B cell (primary cell): Measurements from ENCODE around the gene EGFR. TPM values are rescaled to one million over a fixed set of nuclear protein-coding genes. Genes with fewer than 3 reads are reported as not detected.

Experiments used
- ATAC-seq: fragments of 200-7000 bp; cut with Tn5 transposase; one replicate; pipeline ENCODE4 v1.10.0; 2021; ENCODE audit warnings: low read depth, mild to moderate bottlenecking, moderate number of reproducible peaks, moderate library complexity
- CTCF ChIA-PET: fragments of 350-600 bp; sonication (Branson Sonifier 250); formaldehyde crosslinking; loops from one replicate; lab custom pipeline; 2021; ENCODE audit warnings: antibody characterized with exemption, inconsistent platforms; lab: Charles Lee
- POLR2A ChIA-PET: fragments of 350-600 bp; sonication (Branson Sonifier 250); formaldehyde crosslinking; loops from one replicate; lab custom pipeline; 2021; ENCODE audit warnings: antibody characterized with exemption; lab: Charles Lee
- DNase-seq: peaks from one replicate; pipeline ENCODE4 v3.0.0; 2013
- H2AFZ ChIP-seq: 2 replicates; pipeline ENCODE4 v1.6.1; 2012; ENCODE audit warnings: mild to moderate bottlenecking, low read depth, low read length; ENCODE audit not compliant: insufficient read depth, poor library complexity, severe bottlenecking
- H3K27ac ChIP-seq, 2 donors: 1 replicate in 1 of 2; 2 replicates in 1 of 2; pipeline ENCODE4 v1.5.1; 2012 to 2013; ENCODE audit warnings: low read length in 2 of 2, mild to moderate bottlenecking in 2 of 2, moderate library complexity in 1 of 2
- H3K27me3 ChIP-seq, 4 experiments: fragments of 200-600 bp in 1 of 4; sonication (generic) in 1 of 4; replicated peaks in 1 of 4; 1 replicate in 2 of 4; 2 replicates in 2 of 4; pipeline versions ENCODE4 v1.6.1 to v1.7.0; 2013 to 2016; ENCODE audit warnings: low read length in 3 of 4, mild to moderate bottlenecking in 2 of 4, mixed read lengths in 1 of 4, moderate library complexity in 1 of 4; ENCODE audit not compliant: insufficient read depth in 4 of 4, control insufficient read depth in 3 of 4; ENCODE audit errors: control extremely low read depth in 1 of 4
- H3K36me3 ChIP-seq, 2 experiments: replicated peaks in 1 of 2; 1 replicate in 1 of 2; 2 replicates in 1 of 2; pipeline versions ENCODE4 v1.6.1 to v1.7.1; 2013; ENCODE audit warnings: low read length in 1 of 2; ENCODE audit not compliant: insufficient read depth in 2 of 2, control insufficient read depth in 1 of 2; ENCODE audit errors: control extremely low read depth in 1 of 2, extremely low read depth in 1 of 2
- H3K4me1 ChIP-seq, 2 donors: fragments of 200-600 bp in 1 of 2; sonication (generic) in 1 of 2; 1 replicate in 1 of 2; 2 replicates in 1 of 2; pipeline versions ENCODE4 v1.5.1 to v1.6.1; 2013 to 2017; ENCODE audit warnings: low read length in 2 of 2; ENCODE audit not compliant: control insufficient read depth in 2 of 2, insufficient read depth in 2 of 2
- H3K4me2 ChIP-seq: replicated peaks from 2 replicates; pipeline ENCODE3; 2012; ENCODE audit warnings: mild to moderate bottlenecking, low read depth, low read length; ENCODE audit not compliant: poor library complexity, severe bottlenecking
- H3K4me3 ChIP-seq, 5 experiments: fragments of 200-600 bp in 1 of 5; sonication (generic) in 1 of 5; 1 replicate in 3 of 5; 2 replicates in 2 of 5; pipeline versions ENCODE4 v1.5.1 to v1.7.0; 2011 to 2016; ENCODE audit warnings: low read length in 4 of 5, mild to moderate bottlenecking in 4 of 5, low read depth in 2 of 5, control low read depth in 1 of 5, moderate library complexity in 1 of 5; ENCODE audit not compliant: insufficient read depth in 1 of 5; ENCODE audit errors: control extremely low read depth in 1 of 5, extremely low read depth in 1 of 5
- H3K79me2 ChIP-seq: fragments of 200-600 bp; sonication (generic); one replicate; pipeline ENCODE4 v1.6.0; 2016; ENCODE audit warnings: low read length; ENCODE audit not compliant: control insufficient read depth, insufficient read depth
- H3K9ac ChIP-seq: fragments of 200-600 bp; sonication (generic); 2 replicates; pipeline ENCODE4 v1.6.1; 2017; ENCODE audit warnings: mild to moderate bottlenecking, low read length, moderate library complexity
- H3K9me3 ChIP-seq, 3 donors: one replicate each; pipeline versions ENCODE4 v1.6.1 to v1.7.1; 2013; ENCODE audit warnings: low read length in 2 of 3; ENCODE audit not compliant: control insufficient read depth in 2 of 3, insufficient read depth in 1 of 3; ENCODE audit errors: control extremely low read depth in 1 of 3
- H4K20me1 ChIP-seq: 2 replicates; pipeline ENCODE4 v1.6.0; 2012; ENCODE audit warnings: mild to moderate bottlenecking, low read length; ENCODE audit not compliant: insufficient read depth, control insufficient read depth, poor library complexity, severe bottlenecking
- H3K27ac Mint-ChIP-seq: one replicate; pipeline ENCODE4 v1.8.0; 2021; ENCODE audit warnings: mixed read lengths
- H3K27me3 Mint-ChIP-seq: one replicate; pipeline ENCODE4 v1.8.0; 2021; ENCODE audit warnings: mixed read lengths
- H3K4me1 Mint-ChIP-seq: one replicate; pipeline ENCODE4 v1.8.0; 2021; ENCODE audit warnings: mixed read lengths
- H3K4me3 Mint-ChIP-seq: one replicate; pipeline ENCODE4 v1.8.0; 2021; ENCODE audit warnings: mixed read lengths
- H3K9me3 Mint-ChIP-seq: one replicate; pipeline ENCODE4 v1.8.0; 2022; ENCODE audit warnings: mixed read lengths; ENCODE audit not compliant: insufficient read depth
- CTCF ChIP-seq: fragments of 200-600 bp; IDR thresholded peaks from one replicate; pipeline ENCODE4 v1.8.0; 2022; ENCODE audit warnings: antibody characterized with exemption, mild to moderate bottlenecking
- EZH2 ChIP-seq: IDR thresholded peaks from 2 replicates; pipeline ENCODE4 v1.6.1; 2012; ENCODE audit warnings: borderline replicate concordance, low read depth, mild to moderate bottlenecking, moderate library complexity, low read length; ENCODE audit not compliant: insufficient read depth, poor library complexity, severe bottlenecking
- WGBS: methylation state at CpG from one replicate; pipeline ENCODE4 v1.1.5; 2013; ENCODE audit warnings: missing lambda C conversion rate; ENCODE audit not compliant: insufficient coverage; 5-methylcytosine and 5-hydroxymethylcytosine counted together
- intact Hi-C: fragments of 100-400 bp; cut with micrococcal nuclease; formaldehyde crosslinking; loops from one replicate; pipeline ENCODE4 v1.10.0; 2022
- polyA plus RNA-seq: library from polyadenylated mRNA; depleted of rRNA; stranded (reverse); fragments of >200 nt; gene quantifications from 2 replicates; pipeline ENCODE4 v1.2.3, GENCODE V29; 2012
- total RNA-seq, 2 donors: library from RNA; stranded (reverse); fragments of 120-200 nt in 1 of 2; gene quantifications; 1 replicate in 1 of 2; 2 replicates in 1 of 2; pipeline versions ENCODE4 v1.2.3 to v1.2.4, GENCODE V29; 2013 to 2022

EGFR gene
- total and polyA plus RNA-seq, 2 donors (not counting 1 experiment from before 2014, with no cell fraction given) = not detected

- no peak overlapping the region for H3K4me3 ChIP-seq
- CTCF ChIA-PET = no interaction called here
These were observed 74.9 kb downstream of the EGFR start for GRCh38 chr7:55093674-55094073.

More at GRCh38 chr7:55093674-55094073, 74.9 kb downstream of the EGFR start:
- H3K9me3 Mint-ChIP-seq = no peaks in the 10 kb centered on the region
- H3K9me3 ChIP-seq = peaks cover 0 to 6% (median 0%) of the 10 kb centered on the region in 3 donors
- H3K27ac ChIP-seq = no peak overlapping the region
- WGBS = 95% methylated on average over 7 of the region's 7 CpGs
- no peaks in the 10 kb centered on the region for H3K36me3 ChIP-seq
- TF ChIP-seq EZH2 (no peak), CTCF (no peak)
- no peak overlapping the region for H3K27ac Mint-ChIP-seq
- DNase-seq (no peak), ATAC-seq (no peak)
- H3K27me3 ChIP-seq = peaks cover 0 to 4% (median 2%) of the 10 kb centered on the region in 4 experiments
- H3K9ac ChIP-seq = no peak overlapping the region
- intact Hi-C loops = no loop called here
- H3K27me3 Mint-ChIP-seq = peaks cover 30% of the 10 kb centered on the region
- H3K79me2 ChIP-seq = no peaks in the 10 kb centered on the region
- H2AFZ ChIP-seq = no peak overlapping the region
- no peak overlapping the region for H3K4me3 Mint-ChIP-seq
- no peaks in the 10 kb centered on the region for H3K4me1 ChIP-seq
- POLR2A ChIA-PET = no interaction called here
- H3K4me2 ChIP-seq = no peak overlapping the region
- no peaks in the 10 kb centered on the region for H3K4me1 Mint-ChIP-seq
- no peaks in the 10 kb centered on the region for H4K20me1 ChIP-seq
